NCI-H1092 (cell line): ENCODE results near the gene COLEC11.

ENCODE experiments used
- DNase-seq: peaks from one replicate; lab custom pipeline; 2025; lab: John Stamatoyannopoulos, UW

The COLEC11 gene

DNA sequence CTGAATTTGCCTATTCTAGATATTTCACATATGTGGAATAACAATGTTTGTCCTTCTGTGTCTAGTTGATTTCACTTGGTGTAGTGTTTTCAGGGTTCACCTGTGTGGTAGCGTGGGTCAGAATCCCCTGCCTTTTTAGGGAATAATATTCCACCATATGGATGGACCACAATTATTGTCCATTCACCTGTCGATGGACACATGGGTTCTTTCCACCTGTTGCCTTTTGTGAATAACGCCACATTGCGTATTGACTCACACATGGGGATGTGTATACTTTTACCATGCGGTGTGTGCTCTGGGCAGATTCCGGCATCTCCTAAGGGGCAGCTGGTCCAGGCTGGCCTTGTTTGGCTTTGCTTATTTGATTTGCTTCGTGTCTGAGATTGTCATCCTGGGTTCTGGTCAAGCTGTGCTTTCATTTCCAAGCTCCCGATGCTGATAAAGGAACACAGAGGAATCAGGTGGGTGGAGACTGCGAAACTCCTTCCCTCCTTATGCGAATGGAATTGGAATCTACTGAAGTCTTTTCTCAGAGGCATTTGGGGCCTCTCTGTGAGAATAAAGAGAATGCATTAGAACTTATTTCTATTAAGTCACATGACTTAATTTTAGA lies 44.2 kb downstream of the COLEC11 start:
- DNase-seq, result no peak

DNA sequence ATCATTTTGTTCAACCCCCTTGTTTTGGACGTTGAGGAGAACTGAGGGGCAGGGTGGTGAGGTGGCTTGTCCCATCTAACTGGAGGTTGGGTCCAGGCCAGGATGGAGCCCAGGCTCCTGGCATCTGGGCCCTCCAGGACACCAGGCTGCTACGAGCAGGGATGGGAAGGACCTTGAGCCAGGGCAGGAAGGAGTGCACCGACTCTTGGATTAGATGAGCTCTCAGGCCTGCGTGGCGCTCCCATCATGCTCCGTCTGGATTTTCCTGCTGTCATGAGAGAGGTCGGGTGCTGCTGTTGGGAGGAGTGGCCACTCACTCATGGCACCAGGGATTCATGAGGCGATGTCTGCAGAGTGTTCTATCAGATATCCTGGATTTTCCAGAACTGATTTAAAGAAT lies 44.7 kb downstream of the COLEC11 start:
- DNase-seq, result no peak

DNA sequence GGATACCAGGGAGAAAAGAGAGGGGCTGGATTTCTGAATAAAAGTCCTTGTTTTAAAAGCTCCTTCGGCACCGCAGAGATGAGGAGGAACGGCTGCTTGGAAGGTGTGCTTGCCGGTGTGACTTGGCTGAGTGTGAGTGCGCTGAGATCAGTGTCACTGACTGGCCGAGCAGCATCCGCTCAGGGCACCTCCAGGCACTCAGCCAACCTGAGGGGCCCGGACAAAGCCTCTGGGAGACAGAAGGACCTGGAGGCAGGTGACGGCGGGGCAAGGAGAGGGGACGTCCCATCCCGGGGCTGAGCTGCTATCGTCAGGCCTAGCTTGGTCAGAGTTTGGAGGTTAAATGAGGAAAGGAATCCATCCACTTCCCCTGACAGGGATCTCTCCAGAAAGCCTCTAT lies 46.3 kb downstream of the COLEC11 start:
- DNase-seq, result no peak

DNA sequence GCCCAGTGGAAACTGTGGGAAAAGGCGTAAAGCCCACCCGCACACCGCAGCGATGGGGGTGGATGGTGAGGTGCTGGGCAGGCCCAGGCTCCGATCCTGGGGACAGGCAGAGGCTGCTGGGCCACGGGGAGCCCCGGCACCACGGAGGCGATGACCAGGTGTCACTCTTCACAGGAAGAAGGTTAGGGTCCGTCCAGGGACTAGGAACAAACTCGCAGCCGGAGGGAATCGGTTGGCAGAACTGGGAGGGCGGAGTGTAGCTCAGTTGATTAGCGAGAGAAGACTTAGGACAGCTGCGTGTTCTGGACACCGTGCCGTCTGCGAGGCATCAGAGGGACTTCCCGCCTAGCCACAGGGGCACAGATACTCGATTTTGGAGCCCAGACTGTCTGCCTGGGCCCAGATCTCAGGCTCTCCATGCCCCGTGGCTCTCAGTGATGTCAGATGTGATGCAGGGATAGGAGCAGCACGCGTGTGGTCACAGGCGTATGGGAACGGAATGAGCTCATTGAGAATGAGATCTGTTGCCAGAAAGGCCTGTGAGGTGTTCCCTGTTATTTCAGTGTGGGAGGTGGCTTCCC lies 47.0 kb downstream of the COLEC11 start:
- DNase-seq, result no peak

DNA sequence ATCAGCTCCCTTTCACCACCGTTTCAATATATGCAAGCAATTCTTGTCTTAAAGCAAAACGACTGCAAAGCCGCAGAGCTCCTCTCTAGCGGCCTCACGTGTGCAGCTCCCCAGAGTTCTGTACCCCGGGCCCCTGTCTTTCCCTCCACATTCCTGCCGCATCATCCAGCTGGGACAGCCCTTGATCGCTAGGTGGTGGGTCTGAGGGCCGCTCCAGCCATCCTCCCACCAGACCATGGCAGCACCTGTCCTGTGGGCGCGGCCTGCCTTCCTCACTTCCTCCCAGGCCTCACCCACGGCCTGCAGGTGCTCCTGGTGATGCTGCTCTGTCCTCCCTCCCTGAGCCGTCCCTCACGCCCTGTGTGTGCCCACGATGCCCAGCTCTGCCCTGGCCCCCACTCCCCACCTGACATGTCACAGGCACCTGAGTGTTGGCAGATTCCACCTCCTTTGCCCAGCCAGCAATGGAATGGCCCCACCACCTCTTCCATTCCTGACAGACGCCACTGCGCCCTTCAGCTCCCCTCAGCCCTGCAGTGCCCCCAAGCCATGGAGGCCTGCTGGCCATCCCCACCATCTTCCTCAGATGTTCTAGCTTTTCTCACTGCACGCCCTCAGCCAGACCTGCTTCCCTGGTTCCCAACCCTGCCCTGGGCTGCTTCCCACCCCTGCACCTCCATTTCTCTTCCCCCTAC lies 47.8 kb downstream of the COLEC11 start:
- DNase-seq, result no peak

DNA sequence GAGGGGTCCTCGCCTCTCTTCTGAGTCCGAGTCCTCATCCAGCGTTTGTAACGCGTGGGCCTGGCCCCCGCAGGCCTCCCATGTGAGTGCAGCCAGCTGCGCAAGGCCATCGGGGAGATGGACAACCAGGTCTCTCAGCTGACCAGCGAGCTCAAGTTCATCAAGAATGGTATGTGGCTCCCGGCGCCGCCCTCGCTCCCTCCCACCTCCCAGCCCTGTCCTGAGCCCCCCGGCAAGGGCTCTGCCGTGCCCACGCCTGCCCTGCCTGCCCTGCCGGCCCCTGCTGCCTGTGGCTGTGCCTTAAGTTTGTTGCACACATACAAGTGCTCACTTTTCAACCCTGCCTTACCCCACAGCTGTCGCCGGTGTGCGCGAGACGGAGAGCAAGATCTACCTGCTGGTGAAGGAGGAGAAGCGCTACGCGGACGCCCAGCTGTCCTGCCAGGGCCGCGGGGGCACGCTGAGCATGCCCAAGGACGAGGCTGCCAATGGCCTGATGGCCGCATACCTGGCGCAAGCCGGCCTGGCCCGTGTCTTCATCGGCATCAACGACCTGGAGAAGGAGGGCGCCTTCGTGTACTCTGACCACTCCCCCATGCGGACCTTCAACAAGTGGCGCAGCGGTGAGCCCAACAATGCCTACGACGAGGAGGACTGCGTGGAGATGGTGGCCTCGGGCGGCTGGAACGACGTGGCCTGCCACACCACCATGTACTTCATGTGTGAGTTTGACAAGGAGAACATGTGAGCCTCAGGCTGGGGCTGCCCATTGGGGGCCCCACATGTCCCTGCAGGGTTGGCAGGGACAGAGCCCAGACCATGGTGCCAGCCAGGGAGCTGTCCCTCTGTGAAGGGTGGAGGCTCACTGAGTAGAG lies 48.7 kb downstream of the COLEC11 start:
- no peak for DNase-seq

DNA sequence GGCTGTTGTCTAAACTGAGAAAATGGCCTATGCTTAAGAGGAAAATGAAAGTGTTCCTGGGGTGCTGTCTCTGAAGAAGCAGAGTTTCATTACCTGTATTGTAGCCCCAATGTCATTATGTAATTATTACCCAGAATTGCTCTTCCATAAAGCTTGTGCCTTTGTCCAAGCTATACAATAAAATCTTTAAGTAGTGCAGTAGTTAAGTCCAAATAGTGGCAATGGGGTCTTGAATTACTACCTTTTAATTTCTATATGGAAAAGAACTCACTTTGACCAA lies 49.3 kb downstream of the COLEC11 start:
- no peak for DNase-seq

DNA sequence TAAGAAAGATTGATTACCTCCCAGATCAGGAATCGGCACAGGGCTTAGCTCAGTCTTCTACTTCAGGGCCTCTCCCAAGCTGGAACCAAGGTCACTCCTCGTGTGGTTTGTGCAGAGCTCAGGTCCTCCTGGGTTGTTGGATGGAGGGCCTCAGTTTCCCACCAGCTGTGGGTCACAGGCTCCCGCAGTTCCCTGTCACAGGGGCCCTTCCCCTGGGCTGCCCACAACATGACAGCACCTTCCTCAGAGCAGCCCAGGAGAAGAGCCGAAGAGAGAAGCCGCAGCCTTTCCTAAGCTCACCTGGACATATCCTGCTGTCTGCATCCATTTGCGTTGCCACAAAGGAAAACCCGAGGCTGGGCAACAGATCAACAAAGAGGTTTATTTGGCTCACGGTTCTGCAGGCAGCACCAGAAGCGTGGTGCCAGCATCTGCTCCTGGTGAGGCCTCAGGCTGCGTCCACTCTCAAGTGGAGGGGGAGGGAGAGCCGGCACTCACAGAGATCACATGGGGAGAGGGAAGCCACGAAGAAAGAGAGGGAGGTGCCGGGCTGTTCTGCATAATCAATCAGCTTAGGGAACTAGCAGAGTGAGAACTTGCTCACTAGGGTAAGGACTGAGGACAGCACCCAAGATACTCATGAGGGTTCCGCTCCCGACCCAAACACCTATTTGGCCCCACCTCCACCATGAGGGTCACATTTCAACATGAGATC lies 50.1 kb downstream of the COLEC11 start:
- no peak for DNase-seq

DNA sequence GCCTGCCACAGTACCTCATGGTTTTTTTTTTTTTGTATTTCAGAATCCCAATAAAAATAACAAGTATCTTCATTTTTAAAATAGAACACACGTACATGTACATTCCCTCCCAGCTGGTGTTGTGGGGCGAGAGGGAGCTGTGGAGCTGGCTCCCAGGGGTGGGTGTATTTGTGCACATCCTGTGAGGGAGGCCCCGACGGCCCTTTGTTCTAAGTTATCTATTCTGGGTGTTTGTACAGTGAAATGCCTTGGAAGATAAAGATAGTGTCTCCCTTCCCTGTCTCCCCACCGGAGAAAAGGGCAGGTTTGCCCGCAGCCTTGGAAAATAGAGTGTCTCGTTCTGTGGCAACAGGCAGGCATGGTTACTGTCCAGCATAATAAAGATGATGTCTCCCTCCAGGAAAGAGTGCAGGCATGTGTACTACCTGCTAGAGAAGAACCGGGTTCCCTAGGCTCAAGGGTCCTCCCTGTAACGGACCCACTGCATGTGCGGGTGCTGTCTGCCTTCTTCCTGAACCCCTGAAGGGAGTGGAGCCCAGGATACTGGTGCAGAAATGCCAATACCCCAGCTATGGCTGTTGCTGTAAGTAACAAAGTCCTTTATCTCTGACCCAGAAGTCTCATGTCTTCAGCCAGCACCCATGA lies 51.0 kb downstream of the COLEC11 start:
- DNase-seq, result no peak

DNA sequence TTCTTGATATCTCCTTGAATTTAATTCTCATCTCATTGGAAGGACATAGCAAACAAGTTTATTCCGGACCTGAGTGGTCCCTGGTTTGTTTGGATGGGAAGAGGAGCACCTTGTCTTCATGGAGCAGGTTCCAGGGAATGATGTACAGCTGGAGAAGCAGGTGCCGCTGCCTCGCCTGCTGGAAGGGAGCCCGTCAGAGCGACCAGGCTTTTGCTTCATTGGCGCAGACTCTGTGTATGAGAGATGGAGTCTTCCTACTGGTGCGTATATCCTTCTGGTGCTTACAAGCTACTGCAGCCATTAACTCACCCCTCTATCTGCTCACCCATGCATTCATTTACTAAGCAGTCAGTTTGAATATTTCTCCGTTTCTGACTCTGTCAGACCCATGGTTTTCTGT lies 51.5 kb downstream of the COLEC11 start:
- DNase-seq, result no peak

DNA sequence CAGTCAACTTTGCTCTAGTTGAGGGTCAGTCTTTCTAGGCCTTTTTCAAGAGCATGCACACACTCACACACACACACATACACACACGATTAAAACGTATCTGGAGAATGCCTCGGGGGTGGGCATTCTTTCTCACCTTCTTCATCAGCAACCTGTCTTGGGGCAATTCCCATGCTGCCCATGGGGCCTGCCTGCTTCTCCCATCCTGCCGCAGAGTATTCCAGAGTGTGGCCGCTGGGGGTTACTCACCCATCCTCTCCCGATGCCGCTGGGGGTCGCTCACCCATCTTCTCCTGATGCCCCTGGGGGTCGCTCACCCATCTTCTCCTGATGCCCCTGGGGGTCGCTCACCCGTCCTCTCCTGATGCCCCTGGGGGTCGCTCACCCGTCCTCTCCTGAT lies 52.3 kb downstream of the COLEC11 start:
- DNase-seq, result no peak

DNA sequence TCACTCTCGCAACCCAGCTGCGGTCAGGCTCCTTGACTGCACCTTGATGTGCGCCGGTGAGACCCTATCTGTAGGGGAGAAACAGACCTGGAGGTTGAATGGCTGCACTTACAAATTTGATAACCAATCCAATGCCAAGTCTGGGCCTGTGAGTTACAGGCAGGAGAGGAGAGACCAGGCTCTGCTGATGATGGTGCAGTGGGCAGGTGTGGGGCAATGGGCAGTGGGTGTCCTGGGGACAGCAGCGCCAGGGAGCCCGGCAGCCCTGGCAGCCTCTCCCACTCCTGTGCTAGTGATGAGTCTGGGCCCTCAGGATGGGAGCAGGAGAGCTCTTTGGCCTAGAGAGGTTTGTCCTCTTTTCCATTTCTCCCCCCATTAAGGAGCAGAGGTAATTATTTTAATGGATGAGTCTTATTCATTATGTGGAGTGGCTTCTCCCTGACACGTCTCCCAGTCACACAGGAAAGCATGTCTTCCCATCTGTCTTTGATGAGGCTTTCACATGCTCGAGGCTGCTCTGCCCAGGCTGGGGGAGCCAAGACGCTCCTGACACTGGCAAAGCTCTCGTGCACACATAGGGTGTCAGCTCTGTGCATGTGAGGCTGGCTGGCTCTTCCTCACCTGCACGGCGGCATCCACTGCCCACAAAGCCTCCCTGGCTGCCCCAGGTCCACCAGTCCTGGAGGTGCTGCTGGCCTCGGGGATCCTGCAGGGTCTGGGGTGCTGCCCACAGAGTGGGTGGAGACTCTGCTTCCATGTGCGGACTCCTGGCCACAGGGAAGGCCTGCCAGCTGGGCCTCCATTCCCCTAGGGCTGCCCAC lies 53.1 kb downstream of the COLEC11 start:
- no peak for DNase-seq

DNA sequence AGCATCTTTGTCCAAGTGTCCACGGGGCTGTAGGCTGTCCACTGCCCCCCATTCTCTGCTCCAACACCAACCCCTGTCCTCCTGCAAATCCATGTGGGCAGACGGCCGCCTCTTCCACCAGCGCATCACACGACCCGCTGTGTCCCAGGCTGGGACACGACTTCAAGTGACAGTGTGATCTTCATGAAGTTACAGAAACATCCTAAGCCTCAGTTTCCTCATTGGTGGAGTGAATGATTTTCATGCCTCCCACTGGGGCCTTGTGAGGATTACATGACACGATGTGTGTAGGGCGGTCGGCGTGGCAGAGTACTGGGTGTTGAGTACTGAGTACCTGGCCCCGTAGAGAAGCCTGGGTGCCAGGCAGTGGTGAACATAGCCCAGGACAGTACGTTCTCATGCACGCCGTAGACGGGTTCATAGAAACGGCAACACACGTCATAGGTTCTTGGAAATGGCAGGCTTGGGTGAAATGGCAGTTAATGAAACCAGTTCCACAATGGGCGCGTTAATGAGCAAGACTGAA lies 53.8 kb downstream of the COLEC11 start:
- no peak for DNase-seq

DNA sequence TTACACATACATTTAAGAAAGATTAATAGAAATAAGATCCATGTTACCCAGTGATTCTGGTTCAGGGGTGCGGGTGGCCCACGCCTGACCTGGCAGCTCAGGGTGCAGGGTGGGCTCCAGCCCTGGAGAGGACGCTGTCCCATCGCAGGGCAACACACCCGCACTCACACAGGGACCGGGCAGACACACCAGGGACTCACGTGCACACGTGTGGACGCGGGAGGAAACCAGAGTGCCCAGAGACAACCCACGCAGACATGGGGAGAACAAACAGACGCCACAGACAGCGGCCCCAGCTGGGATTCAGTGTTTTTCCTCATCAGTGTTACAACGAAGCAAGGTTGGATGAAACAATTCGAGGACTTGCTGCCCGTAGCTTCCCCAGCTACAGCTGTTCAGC lies 54.7 kb downstream of the COLEC11 start:
- no peak for DNase-seq

DNA sequence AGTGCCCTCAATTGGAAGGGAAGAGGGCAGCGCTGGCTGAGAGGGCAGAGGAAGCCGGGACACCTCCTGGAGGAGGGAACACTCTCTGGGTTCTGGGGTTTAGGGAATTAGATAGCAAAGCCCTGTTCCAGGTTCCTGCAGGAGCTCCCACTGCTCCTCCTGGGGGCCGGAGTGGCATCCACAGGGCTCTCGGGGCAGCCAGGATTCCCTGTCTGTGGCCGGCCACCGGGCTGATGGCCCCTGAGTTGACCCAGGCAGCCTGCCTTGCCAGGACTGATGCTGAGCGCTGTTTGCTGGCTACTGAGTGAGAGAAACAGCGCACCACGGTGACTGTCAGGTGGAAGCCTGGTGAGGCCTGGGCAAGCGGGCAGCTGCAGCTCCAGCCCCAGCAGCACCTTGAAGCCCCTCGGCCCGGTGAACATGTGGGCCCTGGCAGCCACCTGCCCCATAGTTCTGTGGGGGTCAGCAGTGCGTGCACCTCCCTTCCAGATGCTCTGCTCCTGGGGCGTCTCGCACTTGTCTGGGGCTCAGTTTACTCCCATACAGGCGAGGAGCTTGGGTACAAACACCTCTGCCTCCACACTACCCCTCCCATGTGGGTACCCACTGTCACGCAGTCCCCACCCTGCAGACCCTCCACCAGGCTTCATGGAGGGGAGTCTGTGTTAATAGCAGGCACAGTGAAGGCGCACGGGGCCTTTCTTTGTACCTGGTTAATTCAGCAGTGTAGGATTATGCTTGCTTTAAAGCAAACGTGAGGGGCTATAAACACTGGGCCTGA lies 55.4 kb downstream of the COLEC11 start:
- DNase-seq, result no peak

DNA sequence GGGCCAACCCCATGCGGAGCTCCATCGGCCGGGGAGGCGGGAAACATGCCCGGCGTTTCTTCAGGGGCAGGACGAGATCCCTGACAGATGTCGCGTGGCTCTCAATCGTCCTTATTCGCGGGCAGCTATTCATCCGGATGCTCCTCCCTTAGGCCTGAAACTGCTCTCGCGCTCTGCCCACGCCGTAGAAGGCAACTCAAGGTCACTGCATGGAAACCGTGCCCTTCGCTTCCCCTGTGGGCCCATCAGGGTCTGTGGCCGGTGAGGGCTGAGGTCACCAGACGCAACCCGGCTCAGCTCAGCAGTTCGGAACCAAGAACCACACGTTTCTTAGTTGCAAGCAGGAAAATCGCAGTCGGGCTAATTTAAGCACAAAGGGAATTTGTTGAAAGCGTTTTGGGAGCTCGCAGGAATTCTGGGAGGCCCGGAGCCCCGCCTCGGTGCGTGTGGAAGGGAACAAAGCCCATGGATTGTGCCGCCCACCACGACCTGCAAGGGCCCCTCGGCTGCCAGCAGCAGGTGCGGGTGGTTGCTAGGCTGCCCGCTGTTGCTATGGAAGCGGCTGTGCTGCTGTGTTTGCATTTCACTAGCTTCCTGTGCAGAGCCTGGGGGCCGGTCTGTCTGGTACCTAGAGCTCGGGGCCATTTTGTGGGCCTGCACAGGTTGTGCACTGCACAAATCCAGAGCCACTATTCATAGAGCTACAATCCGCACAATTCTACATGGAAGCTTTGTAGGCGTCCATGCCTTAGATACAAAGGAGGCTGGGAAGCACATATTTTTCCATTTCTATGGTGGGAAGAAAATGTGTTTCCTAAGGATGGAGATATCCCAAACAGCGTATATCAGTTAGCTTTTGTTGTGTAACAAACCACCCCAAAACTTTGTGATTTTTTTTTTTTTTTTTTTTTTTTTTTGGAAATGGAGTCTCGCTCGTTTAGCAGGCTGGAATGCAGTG lies 57.1 kb downstream of the COLEC11 start:
- peak; percentile 91 for DNase-seq

DNA sequence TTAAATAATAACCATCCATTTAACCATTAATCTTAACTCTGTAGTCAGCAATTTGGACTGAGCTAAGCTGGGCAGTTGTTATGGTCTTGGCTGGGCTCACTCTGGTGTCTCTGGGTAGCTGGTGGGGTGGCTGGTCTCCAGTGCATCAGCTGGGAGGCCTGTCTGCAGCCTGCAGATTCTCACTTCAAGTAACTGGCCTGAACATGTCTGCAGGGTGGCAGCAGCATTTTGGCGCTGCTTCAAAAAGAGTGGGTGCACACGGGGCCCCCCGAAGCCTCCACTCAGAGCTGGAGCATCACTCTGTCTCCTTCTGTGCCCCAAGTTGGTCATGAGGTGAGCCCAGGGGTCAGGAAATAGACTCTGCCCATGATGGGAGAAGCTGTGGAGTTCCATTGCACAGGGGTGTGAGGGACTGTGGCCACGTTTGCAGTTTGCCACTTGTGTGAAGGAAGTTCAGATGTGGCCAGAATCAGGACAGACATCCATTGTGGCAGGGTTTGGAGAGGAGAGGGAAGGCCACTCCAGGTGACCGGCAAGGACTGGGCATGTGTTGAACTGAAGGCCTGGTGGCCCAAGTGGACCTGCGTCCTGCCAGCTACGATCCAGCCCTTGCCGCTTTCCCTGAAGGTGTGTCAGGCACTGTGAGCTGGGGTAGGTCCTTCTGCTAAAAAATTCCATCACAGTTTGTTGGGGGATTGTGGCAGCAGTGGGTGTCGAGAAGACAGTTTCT lies 58.1 kb downstream of the COLEC11 start:
- DNase-seq, result no peak

DNA sequence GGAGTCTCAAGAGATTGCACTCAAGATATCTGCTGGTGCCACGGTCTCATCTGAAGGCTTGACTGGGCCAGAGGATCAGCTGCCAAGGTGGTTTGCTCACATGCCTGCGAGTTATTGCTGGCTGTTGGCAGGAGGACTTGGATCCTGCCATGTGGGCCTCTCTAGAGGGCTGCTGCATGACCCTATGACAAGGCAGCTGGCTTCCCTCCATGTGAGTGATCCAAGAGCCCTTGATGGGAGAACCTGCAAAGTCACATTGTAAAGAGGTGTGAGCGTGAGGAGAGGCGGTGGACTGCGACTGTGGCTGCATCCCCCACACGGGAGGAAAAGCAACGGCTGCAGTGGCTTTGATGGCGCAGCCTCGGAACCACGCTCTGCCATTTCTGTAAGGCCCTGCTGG lies 59.1 kb downstream of the COLEC11 start:
- DNase-seq, result no peak
